Activated B cell treated with CpG ODN at 0.5 μM for 24 hours (primary cell): ENCODE measurements around the gene CPLX3. TPM values are rescaled to one million over a fixed set of nuclear protein-coding genes. Genes with fewer than 3 reads are reported as not detected.
"Not testable (repeated sequence)": the region's sequence is repeated elsewhere in the genome, so short reads cannot be mapped to it uniquely, and the experiment has no call there.

Experiments used
- ATAC-seq: fragments of 200-7000 bp; cut with Tn5 transposase; one replicate; pipeline ENCODE4 v1.10.0; 2021; ENCODE audit warnings: low read depth, mild to moderate bottlenecking, moderate library complexity
- CTCF ChIA-PET: fragments of 350-600 bp; sonication (Branson Sonifier 250); formaldehyde crosslinking; loops from one replicate; lab custom pipeline; 2021; ENCODE audit warnings: antibody characterized with exemption; lab: Charles Lee
- POLR2A ChIA-PET: fragments of 350-600 bp; sonication (Branson Sonifier 250); formaldehyde crosslinking; loops from one replicate; lab custom pipeline; 2021; ENCODE audit warnings: antibody characterized with exemption; lab: Charles Lee
- DNase-seq: peaks from one replicate; pipeline ENCODE4 v3.0.0; 2022
- H3K27ac Mint-ChIP-seq: one replicate; pipeline ENCODE4 v1.8.0; 2020; ENCODE audit warnings: mixed read lengths
- H3K27me3 Mint-ChIP-seq: one replicate; pipeline ENCODE4 v1.8.0; 2021; ENCODE audit warnings: mixed read lengths
- H3K36me3 Mint-ChIP-seq: one replicate; pipeline ENCODE4 v1.8.0; 2021; ENCODE audit warnings: low read depth, mixed read lengths
- H3K4me1 Mint-ChIP-seq: one replicate; pipeline ENCODE4 v1.8.0; 2021; ENCODE audit warnings: mixed read lengths
- H3K4me3 Mint-ChIP-seq: one replicate; pipeline ENCODE4 v1.8.0; 2020; ENCODE audit warnings: mild to moderate bottlenecking, mixed read lengths
- H3K9me3 Mint-ChIP-seq: one replicate; pipeline ENCODE4 v1.8.0; 2020; ENCODE audit warnings: mixed read lengths
- intact Hi-C: fragments of 100-400 bp; cut with micrococcal nuclease; formaldehyde crosslinking; loops from one replicate; pipeline ENCODE4 v1.15.1; 2024
- total RNA-seq: library from RNA; stranded (reverse); gene quantifications from 2 replicates; pipeline ENCODE4 v1.2.3, GENCODE V29; 2022
- TF ChIP-seq, protein P1 (sequence below): fragments of 200-600 bp; IDR thresholded peaks from one replicate; pipeline ENCODE4 v1.8.0; 2022; ENCODE audit warnings: antibody characterized with exemption, mild to moderate bottlenecking

CPLX3 gene
- total RNA-seq, 1 donor from 2014 or later = 0.22 TPM

DNA sequence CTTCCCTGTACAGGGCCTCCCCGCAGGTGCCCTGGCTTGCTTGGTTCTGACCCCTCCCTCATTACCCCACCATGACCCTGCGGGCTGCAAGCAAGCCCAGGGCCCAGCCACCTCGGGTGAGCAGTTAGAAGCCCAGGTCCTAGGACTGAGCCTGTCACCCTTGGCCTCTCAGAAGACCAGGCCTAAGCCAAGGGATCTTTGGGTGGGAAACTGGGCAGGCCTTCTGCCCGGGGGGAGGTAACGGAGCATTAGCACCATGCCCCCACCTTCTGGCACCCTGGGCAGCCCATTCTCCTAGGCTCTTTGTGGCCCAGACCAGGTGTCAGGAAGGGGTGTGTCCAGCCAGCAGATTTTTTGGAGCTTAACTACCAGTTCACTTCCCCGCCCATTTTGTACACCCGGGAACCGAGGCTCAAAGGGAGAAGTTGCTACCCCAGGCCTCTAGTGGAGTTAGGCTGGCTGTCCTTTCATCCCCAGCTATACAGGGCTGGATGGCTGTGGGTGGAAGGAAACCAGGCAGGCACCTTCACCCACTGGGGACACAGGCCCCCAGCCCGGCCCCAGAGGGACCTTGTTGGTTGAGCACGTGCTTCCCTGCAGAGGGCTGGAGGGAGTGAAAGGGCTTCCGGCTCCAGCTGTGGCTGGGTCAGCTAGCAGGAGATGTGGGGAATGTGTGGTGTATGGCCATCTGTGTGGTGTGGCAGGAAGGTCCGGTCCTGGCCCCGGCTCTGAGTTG is 43.2 kb upstream of the CPLX3 start:
- TF ChIP-seq, protein P1, sequence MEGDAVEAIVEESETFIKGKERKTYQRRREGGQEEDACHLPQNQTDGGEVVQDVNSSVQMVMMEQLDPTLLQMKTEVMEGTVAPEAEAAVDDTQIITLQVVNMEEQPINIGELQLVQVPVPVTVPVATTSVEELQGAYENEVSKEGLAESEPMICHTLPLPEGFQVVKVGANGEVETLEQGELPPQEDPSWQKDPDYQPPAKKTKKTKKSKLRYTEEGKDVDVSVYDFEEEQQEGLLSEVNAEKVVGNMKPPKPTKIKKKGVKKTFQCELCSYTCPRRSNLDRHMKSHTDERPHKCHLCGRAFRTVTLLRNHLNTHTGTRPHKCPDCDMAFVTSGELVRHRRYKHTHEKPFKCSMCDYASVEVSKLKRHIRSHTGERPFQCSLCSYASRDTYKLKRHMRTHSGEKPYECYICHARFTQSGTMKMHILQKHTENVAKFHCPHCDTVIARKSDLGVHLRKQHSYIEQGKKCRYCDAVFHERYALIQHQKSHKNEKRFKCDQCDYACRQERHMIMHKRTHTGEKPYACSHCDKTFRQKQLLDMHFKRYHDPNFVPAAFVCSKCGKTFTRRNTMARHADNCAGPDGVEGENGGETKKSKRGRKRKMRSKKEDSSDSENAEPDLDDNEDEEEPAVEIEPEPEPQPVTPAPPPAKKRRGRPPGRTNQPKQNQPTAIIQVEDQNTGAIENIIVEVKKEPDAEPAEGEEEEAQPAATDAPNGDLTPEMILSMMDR = no peak
- peaks cover 81% of the 10 kb centered on the region for H3K4me1 Mint-ChIP-seq
- CTCF ChIA-PET = interaction anchor here (1.0 to 18.7 kb wide), 6 partner anchors 11 to 117 kb away, joined by 3 to 1146 read pairs (median 3); partner anchors contain the start of gene ULK3
- POLR2A ChIA-PET = interaction anchor here (0.8 to 32.5 kb wide), 11 partner anchors 4 to 386 kb away, joined by 3 to 2569 read pairs (median 5); partner anchors contain the start of genes CLK3, CSK, FAM219B and RPP25
- peak overlapping the region; percentile 99 for H3K27ac Mint-ChIP-seq
- no peaks in the 10 kb centered on the region for H3K9me3 Mint-ChIP-seq
- DNase-seq = peak; percentile 61
- intact Hi-C loops = loop anchor here (5.0 kb wide), 1 partner anchor 791 kb away; the partner anchor contains the start of genes PML and STOML1
- peaks cover 50% of the 10 kb centered on the region for H3K36me3 Mint-ChIP-seq
- ATAC-seq = peak; percentile 2
- H3K27me3 Mint-ChIP-seq = no peaks in the 10 kb centered on the region
- H3K4me3 Mint-ChIP-seq = peak overlapping the region; percentile 94

DNA sequence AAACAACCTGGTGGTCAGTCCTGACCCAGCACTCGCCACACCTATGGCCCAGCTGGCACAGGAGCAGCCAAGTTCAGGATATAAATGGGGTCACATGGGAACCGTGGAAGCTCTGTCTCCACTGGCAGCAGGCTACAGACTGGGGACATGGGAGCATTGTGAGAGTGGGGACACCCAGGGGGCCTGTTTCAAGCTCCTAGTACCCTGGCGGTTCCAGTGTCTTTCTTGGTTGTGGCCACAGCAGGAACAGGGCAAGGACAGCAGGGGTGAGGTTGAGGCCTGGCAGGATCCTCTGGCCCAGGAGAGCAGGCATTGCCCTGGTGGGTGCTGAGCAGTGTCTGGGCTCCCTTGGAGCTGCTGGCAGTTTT is 42.6 kb upstream of the CPLX3 start:
- DNase-seq (no peak), ATAC-seq (no peak)
- TF ChIP-seq, protein P1 = no peak
- CTCF ChIA-PET = interaction anchor here (0.9 to 18.7 kb wide), 8 partner anchors 12 to 117 kb away, joined by 3 to 1146 read pairs (median 3); partner anchors contain the start of gene ULK3
- no peaks in the 10 kb centered on the region for H3K27me3 Mint-ChIP-seq
- POLR2A ChIA-PET = interaction anchor here (0.8 to 32.5 kb wide), 11 partner anchors 4 to 399 kb away, joined by 3 to 2569 read pairs (median 5); partner anchors contain the start of genes CLK3, CSK, FAM219B and RPP25
- no peaks in the 10 kb centered on the region for H3K9me3 Mint-ChIP-seq
- peak overlapping the region; percentile 94 for H3K4me3 Mint-ChIP-seq
- intact Hi-C loops = loop anchor here (5.0 kb wide), 1 partner anchor 791 kb away; the partner anchor contains the start of genes PML and STOML1
- peak overlapping the region; percentile 99 for H3K27ac Mint-ChIP-seq
- peaks cover 81% of the 10 kb centered on the region for H3K4me1 Mint-ChIP-seq
- H3K36me3 Mint-ChIP-seq = peaks cover 54% of the 10 kb centered on the region

- Mint-ChIP-seq H3K4me3 (peak overlapping the region; percentile 94), H3K36me3 (peaks cover 60% of the 10 kb centered on the region), H3K9me3 (no peaks in the 10 kb centered on the region), H3K27me3 (no peaks in the 10 kb centered on the region), H3K4me1 (peaks cover 81% of the 10 kb centered on the region), H3K27ac (peak overlapping the region; percentile 99)
- CTCF ChIA-PET = interaction anchor here (0.9 to 18.7 kb wide), 7 partner anchors 13 to 166 kb away, joined by 3 to 1146 read pairs (median 3); no protein-coding TSS in a partner anchor
- TF ChIP-seq, protein P1 = no peak
- POLR2A ChIA-PET = interaction anchor here (1.0 to 32.5 kb wide), 7 partner anchors 5 to 400 kb away, joined by 3 to 2569 read pairs (median 6); partner anchors contain the start of genes CLK3, CSK and FAM219B
- DNase-seq (no peak), ATAC-seq (no peak)
- intact Hi-C loops = loop anchor here (5.0 kb wide), 4 partner anchors 242 to 792 kb away; partner anchors contain the start of genes ARID3B, NEIL1, PML and SIN3A
Measured at GRCh38 chr15:74784426-74785193, 41.8 kb upstream of the CPLX3 start.

- DNase-seq = no peak
- H3K4me1 Mint-ChIP-seq = peaks cover 81% of the 10 kb centered on the region
- ChIA-PET CTCF (interaction anchor here (0.6 to 26.2 kb wide), 6 partner anchors 9 to 165 kb away, joined by 3 to 1146 read pairs (median 68); partner anchors contain the start of gene CSK), POLR2A (interaction anchor here (0.6 to 32.5 kb wide), 5 partner anchors 6 to 382 kb away, joined by 3 to 2569 read pairs (median 21); partner anchors contain the start of gene CSK)
- H3K9me3 Mint-ChIP-seq = no peaks in the 10 kb centered on the region
- TF ChIP-seq, protein P1 = no peak
- intact Hi-C loops = loop anchor here (2.0 to 5.0 kb wide), 4 partner anchors 243 to 667 kb away; partner anchors contain the start of genes ARID3B, NEIL1 and SIN3A
- peak overlapping the region; percentile 94 for H3K4me3 Mint-ChIP-seq
- peak overlapping the region; percentile 99 for H3K27ac Mint-ChIP-seq
- peaks cover 65% of the 10 kb centered on the region for H3K36me3 Mint-ChIP-seq
- ATAC-seq = no peak
- H3K27me3 Mint-ChIP-seq = no peaks in the 10 kb centered on the region
Measured at GRCh38 chr15:74785194-74786032, 41.0 kb upstream of the CPLX3 start.

- H3K9me3 Mint-ChIP-seq, H3K27me3 Mint-ChIP-seq, DNase-seq, ATAC-seq: not testable (repeated sequence)
- Mint-ChIP-seq H3K36me3 (peaks cover 64% of the 10 kb centered on the region), H3K4me3 (peak overlapping the region; percentile 94), H3K4me1 (peaks cover 81% of the 10 kb centered on the region), H3K27ac (peak overlapping the region; percentile 99)
- ChIA-PET CTCF (interaction anchor here (0.6 to 26.2 kb wide), 5 partner anchors 10 to 115 kb away, joined by 3 to 1146 read pairs (median 7); partner anchors contain the start of gene CSK), POLR2A (interaction anchor here (0.6 to 32.5 kb wide), 6 partner anchors 6 to 389 kb away, joined by 3 to 2569 read pairs (median 21); partner anchors contain the start of gene CSK)
- intact Hi-C loops = loop anchor here (2.0 to 5.0 kb wide), 4 partner anchors 244 to 666 kb away; partner anchors contain the start of genes ARID3B, NEIL1 and SIN3A
Measured at GRCh38 chr15:74786081-74786480, 40.3 kb upstream of the CPLX3 start.
